Daoy (cell line): Measurements from ENCODE around the gene ZNF341. TPM values are rescaled to one million over a fixed set of nuclear protein-coding genes. Genes with fewer than 3 reads are reported as not detected.
"Not testable (repeated sequence)": the region's sequence is repeated elsewhere in the genome, so short reads cannot be mapped to it uniquely, and the experiment has no call there.

Experiments used
- DNase-seq: peaks from one replicate; pipeline ENCODE4 v3.0.0-alpha.2; 2015; ENCODE audit warnings: low read depth
- total RNA-seq: library from RNA; depleted of rRNA; stranded (reverse); fragments of >200 nt; shearing (Covaris generic); gene quantifications from 2 replicates; pipeline ENCODE4 v1.2.3, GENCODE V29; 2014

Gene ZNF341
- total RNA-seq, 1 experiment from 2014 or later, result 1.5 TPM

- DNase-seq, result not testable (repeated sequence)
Observed at GRCh38 chr20:33792598-33792989, 60.8 kb downstream of the ZNF341 start.

DNA sequence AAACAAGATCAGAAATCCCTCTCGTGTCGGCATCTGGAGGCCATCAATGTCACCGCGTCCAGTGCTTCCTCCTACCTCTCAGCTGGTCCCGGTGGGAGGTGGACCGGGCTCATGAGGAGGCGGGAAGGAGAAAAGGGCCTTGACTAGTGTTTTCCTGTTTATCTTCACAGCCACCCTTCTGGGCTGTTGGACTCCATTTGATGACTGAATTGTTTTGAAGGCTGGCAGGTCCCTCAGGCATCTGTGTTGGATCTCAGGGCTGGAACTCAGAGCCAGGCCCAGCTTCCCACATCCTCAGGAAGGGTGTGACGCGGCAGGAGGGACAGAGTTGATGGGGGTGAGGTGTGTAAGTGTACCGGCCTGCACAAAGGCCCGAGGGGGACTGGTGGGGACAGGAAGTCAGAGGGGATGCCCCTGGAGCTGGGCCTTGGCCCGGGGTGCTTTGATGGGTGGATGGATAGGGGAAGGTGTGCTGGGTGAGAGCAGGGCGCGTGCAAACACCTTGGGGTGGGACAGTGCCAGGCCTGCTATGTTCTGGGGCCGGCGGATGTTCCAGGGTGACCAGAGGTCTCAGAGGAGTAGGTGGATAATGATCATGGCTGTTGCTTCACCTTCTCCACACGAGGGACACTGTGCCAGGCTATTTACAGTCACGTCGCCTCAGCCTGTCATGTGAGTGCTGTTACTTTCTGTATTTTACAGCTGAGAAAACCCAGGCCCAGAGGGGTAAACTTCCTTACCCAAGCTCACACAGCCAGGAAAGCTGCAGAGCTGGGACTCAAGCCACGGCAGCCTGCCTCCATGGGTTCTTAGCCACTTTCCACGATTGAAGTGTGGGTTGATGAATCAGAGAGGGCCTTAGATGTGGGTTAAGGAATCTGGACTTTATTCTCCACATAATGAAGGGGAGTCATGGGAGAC is 61.5 kb downstream of the ZNF341 start:
- no peak for DNase-seq

DNA sequence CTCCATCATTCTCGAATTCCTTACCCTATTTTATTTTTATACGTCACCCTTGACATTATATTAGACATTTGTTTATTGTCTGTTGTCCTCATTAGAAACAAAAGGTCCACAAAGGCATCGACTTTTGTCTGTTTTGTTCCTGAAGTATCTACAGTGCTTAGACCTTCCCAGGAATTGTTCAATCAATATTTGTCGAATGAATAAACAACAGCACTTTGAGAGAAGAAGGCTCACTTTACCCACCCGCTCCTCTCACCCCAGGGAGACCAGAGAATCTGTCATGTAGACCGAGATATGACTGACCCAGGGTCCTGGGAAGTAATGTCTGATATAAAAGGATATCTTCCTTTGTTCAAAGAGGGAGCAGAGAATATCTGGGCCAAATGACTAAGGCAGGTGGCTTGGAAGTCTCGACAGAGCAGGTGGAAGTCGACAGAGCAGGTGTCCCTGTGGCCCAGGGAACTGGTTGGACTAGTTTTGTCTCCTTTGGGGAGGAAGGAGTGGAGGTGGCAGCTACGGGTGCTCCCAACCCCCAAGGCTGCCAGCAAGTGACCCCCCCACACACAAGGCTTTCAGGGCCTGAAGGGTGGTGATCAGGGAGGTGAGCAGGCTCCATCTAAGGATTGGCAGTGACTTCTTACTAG is 64.6 kb downstream of the ZNF341 start:
- DNase-seq, result no peak

DNA sequence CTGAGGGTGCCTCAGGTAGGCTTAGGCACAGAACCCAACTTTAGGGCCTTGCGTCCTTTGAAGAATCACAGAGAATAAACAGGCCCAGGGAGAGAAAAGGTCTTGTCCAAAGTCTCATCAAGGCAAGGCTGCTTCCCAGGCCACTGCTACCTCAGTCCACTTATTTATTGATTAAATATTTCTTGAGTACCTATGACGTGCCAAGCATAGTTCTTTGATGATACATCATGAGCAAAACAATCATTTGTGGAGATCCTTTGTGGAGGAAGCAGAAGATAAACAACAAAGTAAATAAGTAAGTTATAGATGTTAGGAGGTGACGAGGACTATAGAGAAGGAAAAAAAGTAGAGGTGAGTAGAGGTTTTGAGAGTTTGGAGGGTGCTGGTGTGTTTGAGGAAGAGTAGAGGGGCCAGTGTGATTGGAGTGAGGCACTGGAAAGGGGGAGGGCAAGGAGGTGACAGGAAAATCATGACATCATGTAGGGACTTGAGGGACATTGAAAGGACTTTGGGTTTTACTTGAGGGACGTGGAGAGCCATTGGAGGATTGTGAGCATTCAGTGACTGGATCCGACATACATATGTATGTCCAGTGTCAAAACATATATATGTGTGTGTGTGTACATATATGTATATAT is 65.2 kb downstream of the ZNF341 start:
- no peak for DNase-seq

DNA sequence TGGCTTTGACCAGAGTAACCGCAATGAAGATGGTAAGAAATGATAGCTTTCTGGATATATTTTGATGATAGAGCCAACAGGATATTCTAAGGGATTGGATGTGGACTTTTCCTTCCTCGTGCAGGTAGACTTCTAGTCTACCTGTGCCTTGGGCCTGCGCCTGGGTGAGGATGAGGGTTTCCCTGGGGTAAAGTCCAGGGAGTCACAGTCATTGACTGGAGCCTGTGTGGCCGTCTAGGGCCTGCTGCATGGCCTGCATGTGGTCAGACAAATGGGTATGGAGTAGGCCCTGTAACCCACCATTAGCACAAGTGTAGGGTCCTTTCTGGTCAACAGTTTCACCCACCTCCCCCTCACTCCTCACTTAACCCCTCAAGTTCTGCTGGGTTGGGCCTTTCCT is 66.6 kb downstream of the ZNF341 start:
- no peak for DNase-seq

DNA sequence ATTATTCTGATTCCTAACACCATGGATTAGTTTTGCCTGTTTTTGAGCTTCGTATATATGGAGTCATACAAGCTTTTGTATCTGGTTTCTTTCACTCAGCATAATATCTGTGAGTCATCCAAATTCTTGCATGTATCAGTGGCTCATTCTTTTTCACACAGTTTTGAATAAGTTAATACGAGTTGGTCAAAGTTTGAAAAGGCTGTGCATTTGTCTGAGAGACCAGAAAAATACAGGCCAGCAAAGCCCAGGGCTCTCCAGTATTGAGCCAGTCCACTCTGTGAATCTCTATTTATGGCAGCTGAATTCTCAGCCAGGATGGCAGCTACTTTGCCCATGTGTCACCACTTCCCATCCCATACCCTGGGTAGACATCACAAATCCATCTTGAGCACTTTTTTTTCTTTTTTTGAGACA is 72.1 kb downstream of the ZNF341 start:
- peak; percentile 40 for DNase-seq

DNA sequence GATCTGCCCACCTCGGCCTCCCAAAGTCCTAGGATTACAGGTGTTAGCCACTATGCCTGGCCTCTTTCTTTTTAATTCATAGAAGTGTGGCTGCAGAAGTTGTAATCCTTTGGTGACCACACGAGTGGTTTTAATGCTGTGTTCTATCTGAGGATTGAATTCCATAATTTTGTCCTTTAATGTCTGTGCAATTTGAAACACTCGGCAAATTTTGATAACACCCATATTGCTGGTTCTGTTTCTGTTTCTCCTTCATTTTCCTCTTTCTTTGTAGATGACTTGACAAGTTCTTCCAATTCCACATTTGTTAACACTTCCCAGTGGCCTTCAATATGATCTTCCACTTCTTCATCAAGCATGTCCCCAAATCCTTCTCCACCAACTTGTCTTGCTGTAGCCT is 76.6 kb downstream of the ZNF341 start:
- DNase-seq, result no peak

DNA sequence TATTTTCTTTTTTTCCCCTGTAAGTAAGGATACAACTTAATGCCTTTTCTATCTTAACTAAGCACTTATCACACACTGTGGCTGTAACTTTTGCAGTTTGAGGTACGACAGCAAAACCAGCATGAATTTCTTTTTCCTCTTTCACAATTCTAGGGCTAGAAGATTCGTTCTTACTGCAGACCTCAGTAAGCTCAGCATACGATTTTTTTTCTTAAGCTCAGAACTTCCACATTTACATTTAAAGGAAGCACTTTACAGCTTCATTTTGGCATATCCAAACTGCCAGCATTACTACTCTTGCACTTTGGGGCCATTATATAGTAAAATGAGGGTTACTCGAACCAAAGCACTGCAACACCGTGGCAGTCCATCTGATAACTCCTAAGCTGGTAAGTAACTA is 78.5 kb downstream of the ZNF341 start:
- no peak for DNase-seq

DNA sequence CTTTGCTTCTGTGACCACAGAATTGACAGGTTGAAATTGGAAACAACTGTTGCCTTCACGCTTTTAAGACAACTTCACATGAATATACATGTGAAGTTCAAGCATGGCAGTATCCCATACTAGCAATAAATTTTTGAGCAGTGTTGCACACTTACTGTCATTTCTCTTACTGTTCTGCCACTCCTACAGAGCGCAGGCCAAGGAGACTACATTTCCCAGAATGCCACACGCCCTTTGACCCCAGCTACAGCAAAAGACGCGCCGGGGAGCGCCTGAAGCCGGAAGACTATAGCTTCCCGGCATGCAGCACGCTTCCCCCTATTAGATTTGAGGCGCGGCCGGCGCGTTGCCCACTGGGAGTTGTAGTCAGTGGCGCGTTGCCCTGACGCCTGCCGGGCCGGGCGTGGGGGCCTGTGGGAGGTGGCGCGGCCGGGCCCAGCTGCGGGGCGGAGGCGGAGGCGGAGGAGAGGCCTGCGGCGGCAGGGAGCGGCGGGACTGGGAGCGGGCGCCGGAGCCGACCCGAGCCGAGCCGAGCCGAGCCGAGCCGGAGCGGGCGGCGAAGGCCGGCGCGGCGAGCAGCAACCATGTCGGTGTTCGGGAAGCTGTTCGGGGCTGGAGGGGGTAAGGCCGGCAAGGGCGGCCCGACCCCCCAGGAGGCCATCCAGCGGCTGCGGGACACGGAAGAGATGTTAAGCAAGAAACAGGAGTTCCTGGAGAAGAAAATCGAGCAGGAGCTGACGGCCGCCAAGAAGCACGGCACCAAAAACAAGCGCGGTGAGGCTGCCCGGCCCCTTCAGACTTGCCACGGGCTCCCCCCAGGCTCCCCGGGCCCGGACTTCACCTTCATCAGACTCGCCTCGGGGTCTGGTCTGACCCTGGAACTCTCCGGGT is 79.3 kb downstream of the ZNF341 start, which contains the start of gene CHMP4B:
Gene CHMP4B, plus strand, starts transcription at position 464 of the 891 bp plus-strand sequence. Its CDS starts 121 bp downstream, at position 585.
- DNase-seq, result peak; percentile 98

DNA sequence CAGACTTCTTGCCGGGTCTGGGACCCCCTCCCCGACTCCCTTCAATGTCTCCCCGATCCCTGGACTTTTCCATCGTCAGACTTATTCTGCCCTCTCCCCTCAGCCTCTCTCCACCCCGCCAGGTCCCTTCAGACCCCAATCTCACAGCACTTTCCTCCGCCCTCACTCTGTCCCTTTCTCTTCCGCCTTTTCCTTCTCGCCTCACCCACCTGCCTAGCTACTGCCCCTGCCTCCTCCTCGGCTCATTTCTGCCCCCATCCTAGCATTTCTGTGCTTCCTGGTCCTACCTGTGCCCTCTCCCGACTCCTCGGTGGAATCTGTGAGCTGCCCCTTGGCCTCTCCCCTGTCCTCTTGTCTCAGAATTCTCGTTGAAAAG is 80.0 kb downstream of the ZNF341 start:
- DNase-seq, result no peak

DNA sequence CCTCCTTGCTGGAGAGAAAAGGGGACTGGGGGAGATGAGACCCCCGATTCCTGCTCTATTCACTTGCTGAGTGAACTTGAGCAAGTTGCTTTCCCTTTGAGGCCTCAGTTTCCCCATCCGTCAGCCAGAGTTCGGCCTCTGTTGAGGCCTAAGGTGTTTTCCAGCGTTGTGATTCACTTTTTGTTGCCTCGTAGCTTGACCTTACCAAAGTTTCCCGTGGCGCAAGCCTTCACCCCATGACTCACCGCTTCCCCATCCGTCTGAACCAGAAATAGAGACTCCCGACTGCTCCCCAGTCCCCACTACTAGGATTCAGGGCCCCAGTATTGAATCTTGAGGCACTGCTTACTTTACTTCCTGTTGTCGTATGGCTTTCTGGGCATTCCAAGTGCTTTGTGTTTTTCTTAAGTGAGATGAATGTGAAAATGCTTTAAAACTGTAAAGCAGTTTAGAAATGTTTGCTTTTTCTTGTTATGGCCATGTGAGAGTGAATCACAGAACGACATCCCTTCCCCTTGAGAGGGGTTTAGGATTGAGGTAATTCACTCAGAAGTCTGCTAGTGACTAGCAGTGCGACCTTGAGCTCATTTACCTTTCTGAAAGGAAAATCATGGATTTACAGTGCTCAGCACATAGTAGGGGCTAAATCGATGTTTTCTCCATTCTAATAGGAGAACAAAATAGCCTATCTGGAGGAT is 80.5 kb downstream of the ZNF341 start:
- DNase-seq, result peak; percentile 79

DNA sequence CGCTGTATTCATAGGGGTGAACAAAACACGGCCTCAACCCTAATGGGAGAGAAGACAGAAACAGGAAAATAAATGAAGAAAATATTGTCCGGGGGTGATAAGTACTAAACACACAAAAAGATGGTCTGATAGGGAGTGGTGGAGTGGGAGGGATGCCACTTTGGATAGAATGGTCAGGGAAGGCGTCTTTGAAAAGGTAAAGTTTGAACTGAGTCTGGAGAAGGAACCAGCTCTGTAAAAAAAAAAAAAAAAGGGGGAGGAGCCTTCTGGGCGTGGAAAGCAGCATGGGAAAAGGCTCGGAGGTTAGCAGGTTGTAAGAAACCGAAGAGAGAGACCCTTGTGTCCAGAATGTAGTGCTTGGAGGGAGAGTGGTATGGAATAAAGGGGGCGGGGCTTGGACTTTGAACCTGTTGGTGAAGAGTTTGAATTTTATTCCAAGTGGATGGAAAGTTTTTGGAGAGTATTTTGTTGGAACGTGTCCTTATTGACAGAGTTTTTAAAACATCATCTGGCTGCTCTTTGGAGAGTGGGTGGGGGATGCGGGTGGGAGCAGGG is 81.2 kb downstream of the ZNF341 start:
- DNase-seq, result no peak

- DNase-seq, result no peak
Observed at GRCh38 chr20:33814238-33814712, 82.5 kb downstream of the ZNF341 start.

DNA sequence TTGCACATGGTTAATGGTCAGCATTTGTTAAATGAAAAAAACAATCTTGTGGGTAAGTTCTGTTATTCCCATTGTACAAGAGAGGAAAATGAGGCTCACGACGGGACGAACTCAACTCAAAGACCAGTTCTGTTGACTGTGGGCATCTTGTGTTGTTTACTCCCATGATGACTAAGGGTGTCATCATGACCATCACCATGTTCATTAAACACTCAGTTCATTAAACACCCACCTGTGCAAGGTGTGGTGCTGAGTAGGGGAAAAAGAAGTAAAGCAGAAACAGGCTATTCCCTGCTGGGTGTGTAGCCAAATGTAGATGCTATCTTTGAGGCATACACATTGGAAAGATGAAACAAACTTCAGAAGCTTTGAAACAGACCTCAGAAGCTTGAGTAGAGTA is 83.9 kb downstream of the ZNF341 start:
- no peak for DNase-seq

GRCh38 chr20:33816191-33816590 is 84.4 kb downstream of the ZNF341 start:
- DNase-seq, result no peak

- DNase-seq, result no peak
Observed at GRCh38 chr20:33817411-33817810, 85.6 kb downstream of the ZNF341 start.

DNA sequence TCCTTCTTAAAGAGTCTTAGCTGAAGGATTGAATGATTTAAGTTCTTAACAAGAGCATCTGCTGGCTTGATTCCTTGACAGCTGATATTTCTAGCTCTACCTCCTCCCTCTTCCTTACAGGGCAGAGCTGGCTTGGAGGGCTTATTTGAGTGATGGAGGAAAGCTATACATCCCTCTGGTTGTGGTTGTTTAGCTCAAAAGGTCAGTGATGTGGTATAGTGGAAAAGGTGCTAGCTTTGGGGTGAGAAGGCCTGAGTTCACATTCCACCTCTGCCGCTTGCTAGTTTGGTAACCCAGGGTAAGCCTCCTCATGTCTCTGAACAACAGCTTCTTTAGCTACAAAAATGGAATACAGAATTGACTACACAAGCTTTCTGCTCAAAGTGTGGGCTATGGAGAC is 87.7 kb downstream of the ZNF341 start:
- no peak for DNase-seq

GRCh38 chr20:33820362-33820761 is 88.6 kb downstream of the ZNF341 start:
- DNase-seq, result no peak

GRCh38 chr20:33821270-33821836 is 89.6 kb downstream of the ZNF341 start:
- DNase-seq, result no peak

GRCh38 chr20:33822423-33822822 is 90.6 kb downstream of the ZNF341 start:
- no peak for DNase-seq
